RWPE2 (cell line): ENCODE data around the gene PPP2R2D.

ENCODE experiments used
- ATAC-seq: fragments of 200-7000 bp; cut with Tn5 transposase; 3 replicates; pipeline ENCODE4 v1.9.1; 2021; ENCODE audit warnings: low read depth
- DNase-seq: peaks from one replicate; pipeline ENCODE4 v3.0.0-alpha.2; 2020; ENCODE audit warnings: low spot score
- H3K27ac ChIP-seq: fragments of 450-650 bp; 2 replicates; pipeline ENCODE4 v1.5.1; 2017; ENCODE audit warnings: mild to moderate bottlenecking; ENCODE audit not compliant: poor library complexity, severe bottlenecking
- H3K27me3 ChIP-seq: fragments of 250-450 bp; sonication (Bioruptor Pico); 2 replicates; pipeline ENCODE4 v1.5.1; 2021; ENCODE audit warnings: mild to moderate bottlenecking, moderate library complexity; ENCODE audit not compliant: insufficient read depth, poor library complexity, severe bottlenecking
- H3K36me3 ChIP-seq: fragments of 250-450 bp; sonication (Bioruptor Pico); 2 replicates; pipeline ENCODE4 v1.5.1; 2020; ENCODE audit warnings: low read depth, mild to moderate bottlenecking, moderate library complexity
- H3K4me1 ChIP-seq: fragments of 250-450 bp; sonication (Bioruptor Pico); 2 replicates; pipeline ENCODE4 v1.5.1; 2021; ENCODE audit warnings: mild to moderate bottlenecking, moderate library complexity; ENCODE audit not compliant: insufficient read depth, poor library complexity, severe bottlenecking
- H3K4me3 ChIP-seq: fragments of 250-450 bp; sonication (Bioruptor Pico); 2 replicates; pipeline ENCODE4 v1.5.1; 2021; ENCODE audit warnings: mild to moderate bottlenecking, moderate library complexity; ENCODE audit not compliant: severe bottlenecking
- H3K9me3 ChIP-seq: fragments of 250-450 bp; sonication (Bioruptor Pico); 2 replicates; pipeline ENCODE4 v1.5.1; 2021; ENCODE audit warnings: mild to moderate bottlenecking, moderate library complexity; ENCODE audit not compliant: severe bottlenecking
- CTCF ChIP-seq: fragments of 450-650 bp; IDR thresholded peaks from one replicate; pipeline ENCODE4 v1.5.1; 2017; ENCODE audit warnings: mild to moderate bottlenecking, moderate library complexity; ENCODE audit not compliant: poor library complexity, severe bottlenecking

The PPP2R2D gene

GRCh38 chr10:131876508-131876907 is 24.3 kb upstream of the PPP2R2D start:
- Histone ChIP-seq H3K27ac (no peak overlapping the region), H3K9me3 (no peaks in the 10 kb centered on the region), H3K4me3 (no peak overlapping the region), H3K4me1 (no peaks in the 10 kb centered on the region), H3K36me3 (no peaks in the 10 kb centered on the region), H3K27me3 (no peaks in the 10 kb centered on the region)
- DNase-seq, result no peak
- no peak for TF ChIP-seq CTCF
- no peak for ATAC-seq

GRCh38 chr10:131880016-131880590 is 20.7 kb upstream of the PPP2R2D start:
- no peak overlapping the region for H3K27ac ChIP-seq
- no peaks in the 10 kb centered on the region for H3K4me1 ChIP-seq
- ATAC-seq (no peak), DNase-seq (no peak)
- TF ChIP-seq CTCF, result no peak
- H3K36me3 ChIP-seq, result no peaks in the 10 kb centered on the region
- H3K9me3 ChIP-seq, result no peaks in the 10 kb centered on the region
- H3K27me3 ChIP-seq, result no peaks in the 10 kb centered on the region
- H3K4me3 ChIP-seq, result no peak overlapping the region

- Histone ChIP-seq H3K9me3 (no peaks in the 10 kb centered on the region), H3K36me3 (no peaks in the 10 kb centered on the region), H3K4me3 (no peak overlapping the region), H3K27me3 (no peaks in the 10 kb centered on the region), H3K4me1 (no peaks in the 10 kb centered on the region), H3K27ac (no peak overlapping the region)
- no peak for DNase-seq
- ATAC-seq, result no peak
- TF ChIP-seq CTCF, result no peak
These were observed 19.5 kb upstream of the PPP2R2D start for GRCh38 chr10:131881104-131881880.

- Histone ChIP-seq H3K27me3 (no peaks in the 10 kb centered on the region), H3K9me3 (no peaks in the 10 kb centered on the region), H3K4me3 (no peak overlapping the region), H3K27ac (no peak overlapping the region), H3K36me3 (no peaks in the 10 kb centered on the region), H3K4me1 (no peaks in the 10 kb centered on the region)
- no peak for DNase-seq
- ATAC-seq, result no peak
- no peak for TF ChIP-seq CTCF
These were observed 18.7 kb upstream of the PPP2R2D start for GRCh38 chr10:131882151-131882550.
